CD14-positive monocyte (primary cell): ENCODE results near the gene PCNA. TPM values are rescaled to one million over a fixed set of nuclear protein-coding genes. Genes with fewer than 3 reads are reported as not detected.

ENCODE experiments used
- DNase-seq, 3 donors: peaks; one replicate each; pipeline ENCODE4 v3.0.0-alpha.2; 2011 to 2022
- H2AFZ ChIP-seq: 2 replicates; pipeline ENCODE4 v1.6.0; 2012; ENCODE audit warnings: mild to moderate bottlenecking, low read depth, low read length, inconsistent platforms; ENCODE audit not compliant: insufficient read depth, poor library complexity, severe bottlenecking
- H3K27ac ChIP-seq, 2 donors: 1 replicate in 1 of 2; 2 replicates in 1 of 2; pipeline ENCODE4 v1.5.1; 2012 to 2013; ENCODE audit warnings: low read length in 2 of 2, control low read depth in 1 of 2, inconsistent platforms in 1 of 2, low read depth in 1 of 2, mild to moderate bottlenecking in 1 of 2
- H3K27me3 ChIP-seq, 2 donors: one replicate each; pipeline versions ENCODE4 v1.6.0 to v1.6.1; 2011 to 2013; ENCODE audit warnings: low read length in 2 of 2; ENCODE audit not compliant: control insufficient read depth in 2 of 2, insufficient read depth in 2 of 2
- H3K36me3 ChIP-seq, 2 donors: replicated peaks in 1 of 2; 1 replicate in 1 of 2; 2 replicates in 1 of 2; pipeline versions ENCODE4 v1.5.1 to v1.6.1; 2012 to 2013; ENCODE audit warnings: low read length in 2 of 2, control low read depth in 1 of 2, inconsistent platforms in 1 of 2, mild to moderate bottlenecking in 1 of 2; ENCODE audit not compliant: insufficient read depth in 2 of 2, control insufficient read depth in 1 of 2
- H3K4me1 ChIP-seq, 2 donors: 1 replicate in 1 of 2; 2 replicates in 1 of 2; pipeline versions ENCODE4 v1.5.1 to v1.6.1; 2012 to 2013; ENCODE audit warnings: low read length in 2 of 2, control low read depth in 1 of 2, inconsistent platforms in 1 of 2, mild to moderate bottlenecking in 1 of 2, moderate library complexity in 1 of 2; ENCODE audit not compliant: insufficient read depth in 2 of 2, control insufficient read depth in 1 of 2
- H3K4me2 ChIP-seq: replicated peaks from 2 replicates; pipeline ENCODE3; 2012; ENCODE audit warnings: low read length, moderate library complexity, mild to moderate bottlenecking; ENCODE audit not compliant: poor library complexity, severe bottlenecking; ENCODE audit errors: extremely low read depth
- H3K4me3 ChIP-seq, 3 experiments: fragments of 200-600 bp in 1 of 3; sonication (generic) in 1 of 3; replicated peaks in 1 of 3; 1 replicate in 2 of 3; 2 replicates in 1 of 3; pipeline ENCODE4 v1.5.1; 2011 to 2013; ENCODE audit warnings: low read length in 3 of 3, mild to moderate bottlenecking in 3 of 3, control low read depth in 2 of 3, low read depth in 2 of 3, inconsistent platforms in 1 of 3, moderate library complexity in 1 of 3
- H3K79me2 ChIP-seq: 2 replicates; pipeline ENCODE4 v1.6.0; 2012; ENCODE audit warnings: mild to moderate bottlenecking, control low read depth, inconsistent platforms, low read length, moderate library complexity; ENCODE audit not compliant: insufficient read depth
- H3K9ac ChIP-seq: 2 replicates; pipeline ENCODE4 v1.6.0; 2017; ENCODE audit warnings: low read length, mild to moderate bottlenecking; ENCODE audit not compliant: insufficient read depth, poor library complexity, severe bottlenecking
- H3K9me3 ChIP-seq, 2 donors: replicated peaks in 1 of 2; 1 replicate in 1 of 2; 2 replicates in 1 of 2; pipeline versions ENCODE4 v1.5.1 to v1.6.1; 2012 to 2013; ENCODE audit warnings: low read length in 2 of 2, control low read depth in 1 of 2; ENCODE audit not compliant: control insufficient read depth in 1 of 2, insufficient read depth in 1 of 2
- H4K20me1 ChIP-seq: 2 replicates; pipeline ENCODE4 v1.6.0; 2012; ENCODE audit warnings: mild to moderate bottlenecking, low read length, control low read depth, moderate library complexity; ENCODE audit not compliant: insufficient read depth
- H3K27ac Mint-ChIP-seq, 7 donors: one replicate each; pipeline ENCODE4 v1.8.0; 2020; ENCODE audit warnings: mild to moderate bottlenecking in 7 of 7, mixed read lengths in 7 of 7, moderate library complexity in 6 of 7, inconsistent platforms in 2 of 7
- H3K27me3 Mint-ChIP-seq, 3 donors: one replicate each; pipeline ENCODE4 v1.8.0; 2021 to 2022; ENCODE audit warnings: low read depth in 3 of 3, mild to moderate bottlenecking in 3 of 3, mixed read lengths in 3 of 3, moderate library complexity in 3 of 3, inconsistent platforms in 1 of 3
- H3K36me3 Mint-ChIP-seq, 2 donors: one replicate each; pipeline ENCODE4 v1.8.0; 2020; ENCODE audit warnings: mixed read lengths in 2 of 2, inconsistent platforms in 1 of 2, mild to moderate bottlenecking in 1 of 2
- H3K4me1 Mint-ChIP-seq: one replicate; pipeline ENCODE4 v1.8.0; 2020; ENCODE audit warnings: mild to moderate bottlenecking, mixed read lengths
- H3K4me3 Mint-ChIP-seq, 2 donors: one replicate each; pipeline ENCODE4 v1.8.0; 2020; ENCODE audit warnings: mild to moderate bottlenecking in 2 of 2, mixed read lengths in 2 of 2, moderate library complexity in 1 of 2
- H3K9me3 Mint-ChIP-seq, 7 donors: one replicate each; pipeline ENCODE4 v1.8.0; 2020 to 2022; ENCODE audit warnings: mixed read lengths in 7 of 7, mild to moderate bottlenecking in 6 of 7, moderate library complexity in 6 of 7, inconsistent platforms in 2 of 7
- CTCF ChIP-seq: fragments of 200-600 bp; IDR thresholded peaks from one replicate; pipeline ENCODE4 v1.8.0; 2022; ENCODE audit warnings: antibody characterized with exemption, mild to moderate bottlenecking
- WGBS: methylation state at CpG from one replicate; pipeline ENCODE4 v1.1.5; 2013; ENCODE audit warnings: missing lambda C conversion rate; ENCODE audit not compliant: insufficient coverage; 5-methylcytosine and 5-hydroxymethylcytosine counted together
- intact Hi-C, 2 donors: fragments of 100-400 bp; cut with micrococcal nuclease; formaldehyde crosslinking; loops; one replicate each; pipeline versions ENCODE4 v1.15.0 to v1.15.1; 2023
- polyA plus RNA-seq, 3 donors: library from polyadenylated mRNA; depleted of rRNA in 1 of 3; unstranded in 2 of 3; stranded (reverse) in 1 of 3; fragments of 300-500 nt in 2 of 3; fragments of >200 nt in 1 of 3; fragmentation: Illumina TruSeq in 2 of 3; gene quantifications; 1 replicate in 2 of 3; 2 replicates in 1 of 3; pipeline ENCODE4 v1.2.3, GENCODE V29; 2012 to 2021

PCNA gene
- polyA plus RNA-seq, 3 donors, result 27.9 to 35.0 (median 30.8) TPM

- Mint-ChIP-seq H3K9me3 (no peaks in the 10 kb centered on the region), H3K27ac (peak overlapping the region in 1 of 7 donors; percentile 50), H3K36me3 (peaks cover 29 to 65% of the 10 kb centered on the region in 2 donors), H3K4me3 (no peak overlapping the region), H3K27me3 (no peaks in the 10 kb centered on the region), H3K4me1 (peaks cover 12% of the 10 kb centered on the region)
- H4K20me1 ChIP-seq, result no peaks in the 10 kb centered on the region
- H2AFZ ChIP-seq, result no peak overlapping the region
- H3K4me3 ChIP-seq, result no peak overlapping the region
- intact Hi-C loops, result no loop called here
- no peak overlapping the region for H3K9ac ChIP-seq
- TF ChIP-seq CTCF, result no peak
- peaks cover 42 to 67% of the 10 kb centered on the region in 2 donors for H3K36me3 ChIP-seq
- H3K79me2 ChIP-seq, result peaks cover 28% of the 10 kb centered on the region
- peaks cover 13 to 15% of the 10 kb centered on the region in 2 donors for H3K4me1 ChIP-seq
- no peaks in the 10 kb centered on the region for H3K9me3 ChIP-seq
- no peak overlapping the region for H3K4me2 ChIP-seq
- no peak overlapping the region for H3K27ac ChIP-seq
- DNase-seq, result no peak
- 100% methylated on average over 4 of the region's 5 CpGs for WGBS
- H3K27me3 ChIP-seq, result no peaks in the 10 kb centered on the region
Observed at GRCh38 chr20:5109276-5109675, 10.5 kb downstream of the PCNA start.

GRCh38 chr20:5104479-5104878 is 15.3 kb downstream of the PCNA start:
- Histone ChIP-seq H3K36me3 (peaks cover 55 to 92% of the 10 kb centered on the region in 2 donors), H3K9ac (no peak overlapping the region), H3K4me2 (no peak overlapping the region), H3K9me3 (no peaks in the 10 kb centered on the region), H3K79me2 (no peaks in the 10 kb centered on the region), H3K27ac (no peak overlapping the region), H3K4me3 (no peak overlapping the region), H3K27me3 (no peaks in the 10 kb centered on the region), H3K4me1 (peaks cover 0 to 2% of the 10 kb centered on the region in 2 donors), H4K20me1 (no peaks in the 10 kb centered on the region), H2AFZ (no peak overlapping the region)
- H3K9me3 Mint-ChIP-seq, result no peaks in the 10 kb centered on the region
- DNase-seq, result no peak
- no CpG with 5 or more reads among the region's 2 CpGs for WGBS
- no peaks in the 10 kb centered on the region for H3K27me3 Mint-ChIP-seq
- no peak for TF ChIP-seq CTCF
- peaks cover 7% of the 10 kb centered on the region for H3K4me1 Mint-ChIP-seq
- H3K4me3 Mint-ChIP-seq, result no peak overlapping the region
- no peak overlapping the region for H3K27ac Mint-ChIP-seq
- intact Hi-C loops, result loop anchor here (5.0 kb wide), 1 partner anchor 102 kb away; the partner anchor contains the start of gene SLC23A2 (in 2 of the 2)
- H3K36me3 Mint-ChIP-seq, result peaks cover 54 to 83% of the 10 kb centered on the region in 2 donors
